IPS DF 19.7 (cell line): Measurements from ENCODE around the gene KIT.

Experiments used
- DNase-seq: peaks from one replicate; pipeline ENCODE4 v3.0.0-alpha.2; 2013; ENCODE audit warnings: low read depth, low spot score

Gene KIT

GRCh38 chr4:54744487-54744886 lies 86.7 kb downstream of the KIT start:
- no peak for DNase-seq

GRCh38 chr4:54745031-54745770 lies 87.4 kb downstream of the KIT start:
- DNase-seq = no peak

GRCh38 chr4:54746218-54746617 lies 88.5 kb downstream of the KIT start:
- no peak for DNase-seq

GRCh38 chr4:54750341-54750740 lies 92.6 kb downstream of the KIT start:
- DNase-seq = no peak

- DNase-seq = no peak
These were observed 96.6 kb downstream of the KIT start for GRCh38 chr4:54754394-54754793.

GRCh38 chr4:54764476-54764875 lies 106.7 kb downstream of the KIT start:
- DNase-seq = no peak

GRCh38 chr4:54767376-54767775 lies 109.6 kb downstream of the KIT start:
- no peak for DNase-seq

GRCh38 chr4:54773022-54773421 lies 115.3 kb downstream of the KIT start:
- no peak for DNase-seq

GRCh38 chr4:54779036-54779435 lies 121.3 kb downstream of the KIT start:
- DNase-seq = no peak

GRCh38 chr4:54779476-54780148 lies 121.9 kb downstream of the KIT start:
- no peak for DNase-seq

GRCh38 chr4:54780149-54780495 lies 122.4 kb downstream of the KIT start:
- no peak for DNase-seq

GRCh38 chr4:54781756-54782155 lies 124.0 kb downstream of the KIT start:
- no peak for DNase-seq

GRCh38 chr4:54783402-54784110 lies 125.8 kb downstream of the KIT start:
- no peak for DNase-seq

GRCh38 chr4:54784161-54784671 lies 126.5 kb downstream of the KIT start:
- DNase-seq = no peak
